DND-41 (cell line): ENCODE data around the gene LTBR.

Experiments
- ATAC-seq: fragments of 200-7000 bp; cut with Tn5 transposase; 3 replicates; pipeline ENCODE4 v1.9.1; 2021; ENCODE audit warnings: low read depth; ENCODE audit not compliant: insufficient read depth
- DNase-seq: peaks from one replicate; pipeline ENCODE4 v3.0.0-alpha.2; 2020
- H2AFZ ChIP-seq: 2 replicates; pipeline ENCODE4 v1.6.0; 2012; ENCODE audit warnings: low read depth, low read length
- H3K27ac ChIP-seq: 2 replicates; pipeline ENCODE4 v1.5.1; 2012; ENCODE audit warnings: low read length, inconsistent platforms
- H3K27me3 ChIP-seq: fragments of 200-600 bp; sonication (generic); 2 replicates; pipeline ENCODE4 v1.6.0; 2012; ENCODE audit warnings: low read length, mild to moderate bottlenecking, inconsistent platforms; ENCODE audit not compliant: insufficient read depth, poor library complexity
- H3K36me3 ChIP-seq: 2 replicates; pipeline ENCODE4 v1.5.1; 2012; ENCODE audit warnings: low read length, inconsistent platforms; ENCODE audit not compliant: insufficient read depth
- H3K4me1 ChIP-seq: 2 replicates; pipeline ENCODE4 v1.5.1; 2012; ENCODE audit warnings: mild to moderate bottlenecking, low read length; ENCODE audit not compliant: insufficient read depth
- H3K4me2 ChIP-seq: 2 replicates; pipeline ENCODE4 v1.6.0; 2012; ENCODE audit warnings: mild to moderate bottlenecking, moderate library complexity, low read length, inconsistent platforms; ENCODE audit not compliant: insufficient read depth
- H3K4me3 ChIP-seq, 2 experiments: fragments of 200-600 bp in 1 of 2; shearing (Covaris generic) in 1 of 2; 2 replicates each; pipeline ENCODE4 v1.5.1; 2012 to 2016; ENCODE audit warnings: inconsistent platforms in 2 of 2, low read length in 2 of 2, mild to moderate bottlenecking in 2 of 2, low read depth in 1 of 2, moderate library complexity in 1 of 2
- H3K79me2 ChIP-seq: 2 replicates; pipeline ENCODE4 v1.6.0; 2012; ENCODE audit warnings: low read length, inconsistent platforms; ENCODE audit not compliant: insufficient read depth
- H3K9ac ChIP-seq: 2 replicates; pipeline ENCODE4 v1.6.0; 2012; ENCODE audit warnings: low read depth, mild to moderate bottlenecking, inconsistent platforms, low read length, moderate library complexity
- H3K9me3 ChIP-seq: 2 replicates; pipeline ENCODE4 v1.5.1; 2012; ENCODE audit warnings: low read length, moderate library complexity, mild to moderate bottlenecking, inconsistent platforms; ENCODE audit not compliant: insufficient read depth, severe bottlenecking
- H4K20me1 ChIP-seq: 2 replicates; pipeline ENCODE4 v1.6.0; 2012; ENCODE audit warnings: low read length; ENCODE audit not compliant: insufficient read depth
- CTCF ChIP-seq: IDR thresholded peaks from 2 replicates; pipeline ENCODE4 v1.5.1; 2012; ENCODE audit warnings: borderline replicate concordance, low read length, moderate library complexity, mild to moderate bottlenecking; ENCODE audit not compliant: poor library complexity, severe bottlenecking; ENCODE audit errors: extremely low read depth
- EZH2 ChIP-seq: IDR thresholded peaks from 3 replicates; pipeline ENCODE4 v1.6.1; 2012; ENCODE audit warnings: borderline replicate concordance, low read depth, mild to moderate bottlenecking, moderate library complexity, low read length, inconsistent platforms; ENCODE audit not compliant: severe bottlenecking

Gene LTBR

GRCh38 chr12:6380141-6381121 lies 3.5 kb upstream of the LTBR start:
- H3K4me2 ChIP-seq = no peak overlapping the region
- no peak for ATAC-seq

GRCh38 chr12:6382371-6382770 lies 1.6 kb upstream of the LTBR start:
- H3K4me2 ChIP-seq = no peak overlapping the region
- H3K9ac ChIP-seq = no peak overlapping the region

More at GRCh38 chr12:6380141-6381121, 3.5 kb upstream of the LTBR start:
- Histone ChIP-seq H3K9ac (no peak overlapping the region), H3K36me3 (no peaks in the 10 kb centered on the region), H4K20me1 (no peaks in the 10 kb centered on the region), H3K9me3 (no peaks in the 10 kb centered on the region), H3K27ac (no peak overlapping the region), H3K79me2 (no peaks in the 10 kb centered on the region), H3K4me1 (peaks cover 9% of the 10 kb centered on the region), H2AFZ (no peak overlapping the region), H3K4me3 (no peak overlapping the region), H3K27me3 (peaks cover 6% of the 10 kb centered on the region)
- no peak for DNase-seq
- TF ChIP-seq EZH2 (no peak), CTCF (no peak)

GRCh38 chr12:6382982-6383381 lies 980 bp upstream of the LTBR start:
- H2AFZ ChIP-seq = no peak overlapping the region
- no peaks in the 10 kb centered on the region for H4K20me1 ChIP-seq
- H3K4me1 ChIP-seq = no peaks in the 10 kb centered on the region
- no peak overlapping the region for H3K4me2 ChIP-seq
- TF ChIP-seq EZH2 = no peak
- TF ChIP-seq CTCF = no peak
- ATAC-seq = no peak
- no peaks in the 10 kb centered on the region for H3K79me2 ChIP-seq
- H3K9me3 ChIP-seq = no peaks in the 10 kb centered on the region
- H3K36me3 ChIP-seq = no peaks in the 10 kb centered on the region
- H3K9ac ChIP-seq = no peak overlapping the region
- DNase-seq = no peak
- peaks cover 12% of the 10 kb centered on the region for H3K27me3 ChIP-seq
- no peak overlapping the region for H3K27ac ChIP-seq
- no peak overlapping the region for H3K4me3 ChIP-seq

More at GRCh38 chr12:6382371-6382770, 1.6 kb upstream of the LTBR start:
- Histone ChIP-seq H3K9me3 (no peaks in the 10 kb centered on the region), H3K79me2 (no peaks in the 10 kb centered on the region), H3K4me1 (no peaks in the 10 kb centered on the region), H3K27me3 (peaks cover 6% of the 10 kb centered on the region), H3K36me3 (no peaks in the 10 kb centered on the region), H2AFZ (no peak overlapping the region), H3K27ac (no peak overlapping the region), H4K20me1 (no peaks in the 10 kb centered on the region), H3K4me3 (no peak overlapping the region)
- ATAC-seq (no peak), DNase-seq (no peak)
- TF ChIP-seq EZH2 = no peak
- no peak for TF ChIP-seq CTCF
